ENCODE measurements around the gene ARFGAP1.
A peak's percentile ranks its signal among the peaks of the same experiment; 100 is the strongest.

ARFGAP1 gene

DNA sequence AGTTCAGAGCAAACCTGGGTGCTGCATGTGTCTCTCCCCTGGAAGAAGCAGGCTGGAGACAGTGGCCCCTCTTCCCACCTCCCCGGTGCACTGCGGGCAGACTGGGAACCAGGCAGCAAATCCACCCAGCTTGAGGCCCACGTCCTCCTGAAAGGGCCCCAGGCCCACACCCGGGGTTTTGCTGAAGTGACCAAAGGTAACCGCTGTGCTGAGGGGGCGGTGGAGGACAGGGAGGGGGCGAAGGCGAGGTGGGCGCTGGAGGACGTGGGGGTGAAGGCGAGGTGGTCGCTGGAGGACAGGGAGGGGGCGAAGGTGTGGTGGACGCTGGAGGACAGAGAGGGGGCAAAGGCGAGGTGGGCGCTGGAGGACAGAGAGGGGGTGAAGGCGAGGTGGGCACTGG is 38.7 kb upstream of the ARFGAP1 start:
- TF ChIP-seq EZH2phosphoT487 (IDR thresholded peaks at IDR 0.05; ENCODE audit: low read depth): no peak
- no peak overlapping the region for H2AFZ ChIP-seq (ENCODE audit: low read depth, low read length)
- H3K27me3 ChIP-seq (ENCODE audit: low read depth, low read length): peaks cover 24% of the 10 kb centered on the region
- no peaks in the 10 kb centered on the region for H4K20me1 ChIP-seq (ENCODE audit: insufficient read depth, low read length)
- H3K27ac ChIP-seq (ENCODE audit: low read length): no peak overlapping the region
- no peaks in the 10 kb centered on the region for H3K79me2 ChIP-seq (ENCODE audit: low read length)
- H3K9ac ChIP-seq (ENCODE audit: low read length): no peak overlapping the region
- no peak overlapping the region for H3K4me2 ChIP-seq (ENCODE audit: low read length)
- H3K36me3 ChIP-seq (replicated peaks; ENCODE audit: low read depth, low read length): no peaks in the 10 kb centered on the region
- H3K4me3 ChIP-seq (ENCODE audit: low read length): no peak overlapping the region
- peaks cover 3% of the 10 kb centered on the region; the same call in 1 of the 2 replicates for H3K4me1 ChIP-seq (ENCODE audit: low read length)
- no peaks in the 10 kb centered on the region for H3K9me3 ChIP-seq (ENCODE audit: insufficient read depth, low read length)

DNA sequence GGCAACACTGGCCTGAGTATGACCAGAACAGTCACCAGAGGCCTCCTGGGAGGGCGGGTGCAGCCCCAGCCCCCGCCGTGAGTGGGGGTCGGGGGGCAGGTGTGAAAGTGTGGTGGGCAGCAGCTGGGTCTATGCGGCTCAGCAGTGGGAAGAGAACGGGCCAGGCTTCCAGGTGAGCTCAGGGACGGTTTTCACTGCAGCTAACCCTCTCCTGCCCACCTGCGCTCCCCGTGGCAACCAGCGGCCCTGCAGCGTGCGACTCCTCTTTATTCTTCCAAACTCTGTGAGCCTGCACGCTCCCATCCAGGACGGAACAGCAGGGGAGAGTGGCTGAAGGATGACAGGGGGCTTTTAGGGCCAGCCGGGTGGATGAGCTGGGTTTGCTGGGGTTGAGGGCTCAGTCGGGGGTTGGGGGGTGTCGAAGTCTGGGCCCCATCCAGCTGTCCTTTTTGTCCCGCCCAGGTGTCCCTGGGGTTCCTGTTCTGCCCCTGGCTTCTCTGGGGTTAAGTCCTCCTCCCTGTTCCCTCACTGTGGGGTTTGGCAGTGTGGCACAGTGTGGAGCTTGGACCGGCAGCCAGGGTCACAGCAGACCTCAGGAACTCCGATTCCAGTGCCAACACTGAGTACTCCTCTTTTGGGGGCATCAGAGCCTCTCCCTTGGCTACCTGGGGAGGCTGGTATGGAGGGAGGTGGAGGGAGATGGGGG is 37.8 kb upstream of the ARFGAP1 start:
- H3K27ac ChIP-seq (ENCODE audit: low read length): no peak overlapping the region
- no peaks in the 10 kb centered on the region for H3K36me3 ChIP-seq (replicated peaks; ENCODE audit: low read depth, low read length)
- H3K79me2 ChIP-seq (ENCODE audit: low read length): no peaks in the 10 kb centered on the region
- no peaks in the 10 kb centered on the region for H4K20me1 ChIP-seq (ENCODE audit: insufficient read depth, low read length)
- H2AFZ ChIP-seq (ENCODE audit: low read depth, low read length): no peak overlapping the region
- H3K4me3 ChIP-seq (ENCODE audit: low read length): no peak overlapping the region
- peaks cover 3% of the 10 kb centered on the region; the same call in 1 of the 2 replicates for H3K4me1 ChIP-seq (ENCODE audit: low read length)
- TF ChIP-seq EZH2phosphoT487 (IDR thresholded peaks at IDR 0.05; ENCODE audit: low read depth): no peak
- peak; percentile 34 for TF ChIP-seq CTCF (IDR thresholded peaks at IDR 0.05; ENCODE audit: low read depth, low read length)
- peak overlapping the region; percentile 17; the same call in 1 of the 2 replicates for H3K4me2 ChIP-seq (ENCODE audit: low read length)
- peaks cover 24% of the 10 kb centered on the region for H3K27me3 ChIP-seq (ENCODE audit: low read depth, low read length)
- H3K9me3 ChIP-seq (ENCODE audit: insufficient read depth, low read length): no peaks in the 10 kb centered on the region
- H3K9ac ChIP-seq (ENCODE audit: low read length): no peak overlapping the region

DNA sequence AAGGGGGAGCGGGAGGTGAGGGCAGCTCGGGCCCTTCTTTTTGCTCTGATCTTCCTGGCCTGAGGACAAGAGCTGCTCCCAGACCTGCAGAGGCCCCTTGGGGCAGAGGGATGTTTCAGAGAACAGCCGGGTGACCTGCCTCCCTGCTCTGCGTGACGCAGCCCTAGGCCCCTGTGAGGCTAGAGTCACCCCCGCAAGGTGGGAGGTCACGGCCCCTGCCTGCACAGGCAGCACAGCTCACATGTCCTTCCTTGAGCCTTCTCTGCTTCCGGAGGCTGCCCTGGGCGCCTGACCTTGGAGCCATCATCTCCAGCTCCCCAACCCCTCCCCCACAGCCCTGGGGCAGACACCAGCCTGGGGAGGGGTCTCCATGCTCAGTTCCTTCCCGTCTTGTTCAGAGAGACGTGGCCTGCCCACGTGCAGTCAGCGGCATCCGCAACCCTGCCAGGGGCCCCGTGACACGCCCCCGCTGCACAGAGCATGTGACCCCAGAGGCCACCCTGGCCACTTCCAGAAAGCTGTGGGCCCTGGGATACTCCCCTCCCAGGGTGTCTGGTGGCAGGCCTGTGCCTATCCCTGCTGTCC is 37.1 kb upstream of the ARFGAP1 start, which contains the start of gene BIRC7:
BIRC7 (plus strand) TSS at position 507 of the 585 bp plus-strand sequence. CDS start 192 bp downstream, outside the sequence.
- peak within 1 kb of the TSS; percentile 17; the same call in 1 of the 2 replicates for H3K4me2 ChIP-seq (ENCODE audit: low read length)
- TF ChIP-seq EZH2phosphoT487 (IDR thresholded peaks at IDR 0.05; ENCODE audit: low read depth): no peak
- no peak for TF ChIP-seq CTCF (IDR thresholded peaks at IDR 0.05; ENCODE audit: low read depth, low read length)
- H3K9ac ChIP-seq (ENCODE audit: low read length): no peak within 1 kb of the TSS
- peaks cover 24% of the 10 kb centered on the region for H3K27me3 ChIP-seq (ENCODE audit: low read depth, low read length)
- peaks cover 3% of the 10 kb centered on the region; the same call in 1 of the 2 replicates for H3K4me1 ChIP-seq (ENCODE audit: low read length)
- H2AFZ ChIP-seq (ENCODE audit: low read depth, low read length): no peak within 1 kb of the TSS
- H4K20me1 ChIP-seq (ENCODE audit: insufficient read depth, low read length): no peaks in the 10 kb centered on the region
- no peaks in the 10 kb centered on the region for H3K36me3 ChIP-seq (replicated peaks; ENCODE audit: low read depth, low read length)
- H3K27ac ChIP-seq (ENCODE audit: low read length): no peak within 1 kb of the TSS
- no peak within 1 kb of the TSS for H3K4me3 ChIP-seq (ENCODE audit: low read length)
- H3K9me3 ChIP-seq (ENCODE audit: insufficient read depth, low read length): no peaks in the 10 kb centered on the region
- no peaks in the 10 kb centered on the region for H3K79me2 ChIP-seq (ENCODE audit: low read length)

- H3K27ac ChIP-seq (ENCODE audit: low read length): no peak overlapping the region
- H3K4me2 ChIP-seq (ENCODE audit: low read length): no peak overlapping the region
- no peaks in the 10 kb centered on the region for H3K36me3 ChIP-seq (replicated peaks; ENCODE audit: low read depth, low read length)
These were observed 36.3 kb upstream of the ARFGAP1 start for GRCh38 chr20:63236116-63236837.

More at GRCh38 chr20:63236116-63236837, 36.3 kb upstream of the ARFGAP1 start:
- Histone ChIP-seq H2AFZ (ENCODE audit: low read depth, low read length) (no peak overlapping the region), H3K9me3 (ENCODE audit: insufficient read depth, low read length) (no peaks in the 10 kb centered on the region), H3K9ac (ENCODE audit: low read length) (no peak overlapping the region), H3K4me1 (ENCODE audit: low read length) (peaks cover 3% of the 10 kb centered on the region; the same call in 1 of the 2 replicates), H3K4me3 (ENCODE audit: low read length) (no peak overlapping the region), H3K27me3 (ENCODE audit: low read depth, low read length) (peaks cover 20% of the 10 kb centered on the region), H4K20me1 (ENCODE audit: insufficient read depth, low read length) (no peaks in the 10 kb centered on the region), H3K79me2 (ENCODE audit: low read length) (no peaks in the 10 kb centered on the region)
- TF ChIP-seq CTCF (IDR thresholded peaks at IDR 0.05; ENCODE audit: low read depth, low read length): no peak
- no peak for TF ChIP-seq EZH2phosphoT487 (IDR thresholded peaks at IDR 0.05; ENCODE audit: low read depth)
